GM23338 (cell line): ENCODE data around the gene IGDCC3. TPM values are rescaled to one million over a fixed set of nuclear protein-coding genes. Genes with fewer than 3 reads are reported as not detected.

ENCODE experiments used
- ATAC-seq: fragments of 200-7000 bp; cut with Tn5 transposase; 3 replicates; pipeline ENCODE4 v1.9.1; 2020
- DNase-seq: peaks from one replicate; pipeline ENCODE4 v3.0.0-alpha.2; 2015; ENCODE audit warnings: low spot score
- H2AFZ ChIP-seq: fragments of 200-600 bp; sonication (generic); 2 replicates; pipeline ENCODE4 v1.8.0; 2016; ENCODE audit warnings: antibody characterized with exemption, mild to moderate bottlenecking, moderate library complexity
- H3F3A ChIP-seq: fragments of 200-600 bp; sonication (generic); replicated peaks from 2 replicates; pipeline ENCODE4 v1.8.0; 2017; ENCODE audit warnings: antibody characterized with exemption, mixed run types, low read depth
- H3K27ac ChIP-seq: fragments of 200-600 bp; sonication (generic); 2 replicates; pipeline ENCODE4 v1.6.1; 2016; ENCODE audit warnings: low read depth
- H3K27me3 ChIP-seq: fragments of 200-600 bp; sonication (generic); 2 replicates; pipeline ENCODE4 v1.8.0; 2016; ENCODE audit warnings: mild to moderate bottlenecking, mixed run types, moderate library complexity; ENCODE audit not compliant: insufficient read depth
- H3K36me3 ChIP-seq: fragments of 200-600 bp; sonication (generic); 2 replicates; pipeline ENCODE4 v1.8.0; 2016; ENCODE audit warnings: mild to moderate bottlenecking; ENCODE audit not compliant: insufficient read depth
- H3K4me1 ChIP-seq: fragments of 200-600 bp; sonication (generic); 2 replicates; pipeline ENCODE4 v1.8.0; 2016; ENCODE audit warnings: mild to moderate bottlenecking, moderate library complexity; ENCODE audit not compliant: insufficient read depth
- H3K4me2 ChIP-seq: fragments of 200-600 bp; sonication (generic); 2 replicates; pipeline ENCODE4 v1.7.1; 2017; ENCODE audit warnings: mixed run types
- H3K4me3 ChIP-seq: fragments of 200-600 bp; sonication (generic); 2 replicates; pipeline ENCODE4 v1.6.1; 2016; ENCODE audit warnings: mixed run types
- H3K79me2 ChIP-seq: fragments of 200-600 bp; sonication (generic); replicated peaks from 2 replicates; pipeline ENCODE4 v1.8.0; 2017; ENCODE audit warnings: mild to moderate bottlenecking; ENCODE audit not compliant: insufficient read depth
- H3K9me2 ChIP-seq: fragments of 200-600 bp; sonication (generic); 2 replicates; pipeline ENCODE4 v1.8.0; 2017; ENCODE audit not compliant: insufficient read depth
- H4K20me1 ChIP-seq: fragments of 200-600 bp; sonication (generic); replicated peaks from 2 replicates; pipeline ENCODE4 v1.8.0; 2017; ENCODE audit warnings: mild to moderate bottlenecking; ENCODE audit not compliant: insufficient read depth
- H3K27ac Mint-ChIP-seq: 2 replicates; pipeline ENCODE4 v1.8.0; 2020; ENCODE audit warnings: inconsistent platforms, mild to moderate bottlenecking, moderate library complexity, mixed read lengths
- H3K27me3 Mint-ChIP-seq: 3 replicates; pipeline ENCODE4 v1.8.0; 2022; ENCODE audit warnings: low read depth, mild to moderate bottlenecking, moderate library complexity, mixed read lengths, inconsistent platforms; ENCODE audit not compliant: insufficient read depth, poor library complexity
- H3K36me3 Mint-ChIP-seq: 3 replicates; pipeline ENCODE4 v1.8.0; 2021; ENCODE audit warnings: low read depth, mild to moderate bottlenecking, inconsistent platforms, moderate library complexity, mixed read lengths
- H3K4me1 Mint-ChIP-seq: 3 replicates; pipeline ENCODE4 v1.8.0; 2020; ENCODE audit warnings: mild to moderate bottlenecking, inconsistent platforms, mixed read lengths
- H3K4me3 Mint-ChIP-seq: 3 replicates; pipeline ENCODE4 v1.8.0; 2021; ENCODE audit warnings: moderate library complexity, mild to moderate bottlenecking, inconsistent platforms, mixed read lengths
- H3K9me3 Mint-ChIP-seq: 3 replicates; pipeline ENCODE4 v1.8.0; 2020; ENCODE audit warnings: moderate library complexity, mild to moderate bottlenecking, inconsistent platforms, mixed read lengths
- CTCF ChIP-seq, 2 experiments: fragments of 200-600 bp in 1 of 2; sonication (generic) in 1 of 2; conservative IDR thresholded peaks; 2 replicates each; pipeline versions ENCODE4 v1.5.1 to v1.6.1; 2016 to 2017; ENCODE audit warnings: antibody characterized with exemption in 2 of 2, low read depth in 2 of 2, mild to moderate bottlenecking in 2 of 2, moderate library complexity in 1 of 2
- EZH2 ChIP-seq: fragments of 200-600 bp; sonication (generic); IDR thresholded peaks from one replicate; pipeline ENCODE4 v1.8.0; 2017; ENCODE audit warnings: antibody characterized with exemption, mild to moderate bottlenecking, low read depth; ENCODE audit not compliant: unreplicated experiment
- EZH2phosphoT487 ChIP-seq: fragments of 200-600 bp; sonication (generic); IDR thresholded peaks from one replicate; pipeline ENCODE4 v1.8.1; 2018; ENCODE audit warnings: antibody characterized with exemption; ENCODE audit not compliant: unreplicated experiment
- JUNB ChIP-seq: IDR thresholded peaks from one replicate; pipeline ENCODE4 v1.6.1; 2016; ENCODE audit warnings: antibody characterized with exemption; ENCODE audit not compliant: unreplicated experiment
- NANOG ChIP-seq: IDR thresholded peaks from 2 replicates; pipeline ENCODE4 v1.6.1; 2016; ENCODE audit warnings: antibody characterized with exemption, borderline replicate concordance
- POLR2AphosphoS5 ChIP-seq: IDR thresholded peaks from 2 replicates; pipeline ENCODE4 v1.6.1; 2016; ENCODE audit warnings: antibody characterized with exemption, low read depth
- REST ChIP-seq: IDR thresholded peaks from one replicate; pipeline ENCODE4 v1.6.1; 2018; ENCODE audit warnings: antibody characterized with exemption; ENCODE audit not compliant: unreplicated experiment
- ZNF462 ChIP-seq: fragments of 250-450 bp; sonication (Bioruptor Pico); IDR thresholded peaks from 2 replicates; pipeline ENCODE4 v1.5.0; 2020; ENCODE audit warnings: mild to moderate bottlenecking, moderate library complexity
- polyA plus RNA-seq: library from polyadenylated mRNA; unstranded; fragments of >200 nt; fragmentation: Nextera tagmentation; extraction: Ambion mirVana; gene quantifications from 2 replicates; pipeline ENCODE4 v1.2.1, GENCODE V29; 2016
- total RNA-seq: library from RNA; depleted of rRNA; stranded (reverse); fragments of >200 nt; shearing (Covaris generic); gene quantifications from 2 replicates; pipeline ENCODE4 v1.2.3, GENCODE V29; 2014

The IGDCC3 gene
- total and polyA plus RNA-seq, 2 experiments from 2014 or later: 15.3 to 30.7 TPM

GRCh38 chr15:65408324-65409035 lies 30.7 kb upstream of the IGDCC3 start:
- Histone ChIP-seq H4K20me1 (no peaks in the 10 kb centered on the region), H3K27ac (no peak overlapping the region), H3K4me1 (peaks cover 27% of the 10 kb centered on the region), H3K4me3 (no peak overlapping the region), H3K4me2 (no peak overlapping the region), H3K79me2 (peaks cover 1% of the 10 kb centered on the region; the same call in 1 of the 2 replicates), H3F3A (no peaks in the 10 kb centered on the region; the same call in 1 of the 2 replicates), H2AFZ (no peak overlapping the region), H3K27me3 (no peaks in the 10 kb centered on the region), H3K9me2 (no peaks in the 10 kb centered on the region), H3K36me3 (no peaks in the 10 kb centered on the region)
- ATAC-seq (no peak), DNase-seq (no peak)
- no peak overlapping the region for H3K27ac Mint-ChIP-seq
- no peak overlapping the region for H3K4me3 Mint-ChIP-seq
- TF ChIP-seq POLR2AphosphoS5 (no peak), REST (no peak), EZH2 (no peak), ZNF462 (CRISPR knock-in tag) (no peak), EZH2phosphoT487 (no peak), CTCF (conservative IDR thresholded peaks at IDR 0.05; ENCODE audit: low read depth in 2 of 2) (no peak), NANOG (no peak), JUNB (no peak)
- peaks cover 51% of the 10 kb centered on the region for H3K4me1 Mint-ChIP-seq
- H3K27me3 Mint-ChIP-seq: peaks cover 8% of the 10 kb centered on the region
- peaks cover 12% of the 10 kb centered on the region; the same call in 2 of the 3 replicates for H3K36me3 Mint-ChIP-seq
- H3K9me3 Mint-ChIP-seq: no peaks in the 10 kb centered on the region
